Glutamatergic neuron (in vitro differentiated cells): ENCODE data around the gene VWA2. TPM values are rescaled to one million over a fixed set of nuclear protein-coding genes. Genes with fewer than 3 reads are reported as not detected.

Source experiments
- DNase-seq: peaks from one replicate; pipeline ENCODE4 v3.0.0; 2022
- H3K27ac Mint-ChIP-seq: one replicate; pipeline ENCODE4 v1.8.0; 2020; ENCODE audit warnings: mild to moderate bottlenecking, mixed read lengths, inconsistent platforms; ENCODE audit not compliant: unreplicated experiment
- H3K27me3 Mint-ChIP-seq: one replicate; pipeline ENCODE4 v1.8.0; 2020; ENCODE audit warnings: mild to moderate bottlenecking, moderate library complexity, mixed read lengths, inconsistent platforms; ENCODE audit not compliant: unreplicated experiment
- H3K36me3 Mint-ChIP-seq: one replicate; pipeline ENCODE4 v1.8.0; 2020; ENCODE audit warnings: mild to moderate bottlenecking, mixed read lengths, inconsistent platforms; ENCODE audit not compliant: unreplicated experiment
- H3K4me1 Mint-ChIP-seq: one replicate; pipeline ENCODE4 v1.8.0; 2020; ENCODE audit warnings: mild to moderate bottlenecking, low read depth, mixed read lengths, inconsistent platforms; ENCODE audit not compliant: unreplicated experiment
- H3K4me3 Mint-ChIP-seq: one replicate; pipeline ENCODE4 v1.8.0; 2020; ENCODE audit warnings: mild to moderate bottlenecking, mixed read lengths, inconsistent platforms; ENCODE audit not compliant: unreplicated experiment
- H3K9me3 Mint-ChIP-seq: one replicate; pipeline ENCODE4 v1.8.0; 2020; ENCODE audit warnings: mild to moderate bottlenecking, moderate library complexity, mixed read lengths, inconsistent platforms; ENCODE audit not compliant: unreplicated experiment
- CTCF ChIP-seq: fragments of 200-600 bp; sonication (generic); IDR thresholded peaks from one replicate; pipeline ENCODE4 v1.5.0; 2021; ENCODE audit not compliant: partially characterized antibody, unreplicated experiment
- total RNA-seq: library from RNA; stranded (reverse); fragmentation: NEBNext Ultra II Directional; extraction: Animal tissue kit (Norgen Biotek cat#: 25700); gene quantifications from one replicate; pipeline ENCODE4 v1.2.1, GENCODE V29; 2021; ENCODE audit not compliant: unreplicated experiment

Gene VWA2
- total RNA-seq, 1 donor from 2014 or later, result not detected

GRCh38 chr10:114303556-114303955 is 64.5 kb downstream of the VWA2 start:
- Mint-ChIP-seq H3K4me1 (peaks cover 4% of the 10 kb centered on the region), H3K4me3 (peak overlapping the region; percentile 92), H3K27ac (peak overlapping the region; percentile 11), H3K9me3 (peaks cover 2% of the 10 kb centered on the region), H3K27me3 (peaks cover 9% of the 10 kb centered on the region), H3K36me3 (no peaks in the 10 kb centered on the region)
- no peak for TF ChIP-seq CTCF
- DNase-seq, result no peak

- Mint-ChIP-seq H3K27me3 (peaks cover 9% of the 10 kb centered on the region), H3K27ac (peak overlapping the region; percentile 73), H3K4me3 (peak overlapping the region; percentile 92)
Measured at GRCh38 chr10:114304017-114304570, 65.0 kb downstream of the VWA2 start.

DNA sequence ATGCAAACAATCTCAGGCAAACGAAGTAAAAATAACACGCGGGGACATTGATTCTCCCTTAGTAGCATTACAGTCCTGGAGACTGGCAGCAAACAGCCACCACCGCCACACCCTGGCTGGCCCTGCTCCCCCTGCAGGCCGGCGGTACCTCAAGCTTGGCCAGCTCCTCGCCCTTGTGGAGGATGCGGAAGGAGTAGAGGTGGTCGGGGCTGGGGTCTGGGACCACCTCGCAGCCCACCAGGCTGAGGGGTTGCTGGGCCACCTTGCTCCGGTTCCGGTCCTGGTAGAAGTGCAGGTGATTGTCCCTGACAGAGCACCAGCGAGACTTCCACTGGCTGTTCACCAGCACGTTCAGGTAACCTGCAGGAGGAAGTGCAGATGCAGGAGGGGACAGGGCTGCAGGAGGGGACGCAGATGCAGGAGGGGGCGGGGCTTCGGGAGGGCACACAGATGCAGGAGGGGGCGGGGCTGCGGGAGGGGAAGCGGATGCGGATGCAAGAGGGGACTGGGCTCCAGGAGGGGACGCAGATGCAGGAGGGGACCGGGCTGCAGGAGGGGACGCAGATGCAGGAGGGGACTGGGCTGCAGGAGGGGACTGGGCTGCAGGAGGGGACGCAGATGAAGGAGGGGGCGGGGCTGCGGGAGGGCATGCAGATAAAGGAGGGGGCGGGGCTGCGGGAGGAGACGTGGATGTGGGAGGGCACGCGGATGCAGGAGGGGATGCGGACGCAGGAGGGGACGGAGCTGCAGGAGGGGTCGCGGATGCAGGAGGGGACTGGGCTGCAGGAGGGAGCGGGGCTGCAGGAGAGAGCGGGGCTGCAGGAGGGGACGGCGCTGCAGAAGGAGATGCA is 65.7 kb downstream of the VWA2 start:
- Mint-ChIP-seq H3K36me3 (no peaks in the 10 kb centered on the region), H3K9me3 (peaks cover 2% of the 10 kb centered on the region), H3K4me1 (peaks cover 4% of the 10 kb centered on the region), H3K27ac (peak overlapping the region; percentile 73), H3K4me3 (peak overlapping the region; percentile 92), H3K27me3 (peaks cover 9% of the 10 kb centered on the region)
- no peak for TF ChIP-seq CTCF
- peak; percentile 83 for DNase-seq

More at GRCh38 chr10:114304017-114304570, 65.0 kb downstream of the VWA2 start:
- peaks cover 2% of the 10 kb centered on the region for H3K9me3 Mint-ChIP-seq
- H3K4me1 Mint-ChIP-seq, result peaks cover 4% of the 10 kb centered on the region
- DNase-seq, result peak; percentile 87
- no peaks in the 10 kb centered on the region for H3K36me3 Mint-ChIP-seq
- TF ChIP-seq CTCF, result peak; percentile 72

DNA sequence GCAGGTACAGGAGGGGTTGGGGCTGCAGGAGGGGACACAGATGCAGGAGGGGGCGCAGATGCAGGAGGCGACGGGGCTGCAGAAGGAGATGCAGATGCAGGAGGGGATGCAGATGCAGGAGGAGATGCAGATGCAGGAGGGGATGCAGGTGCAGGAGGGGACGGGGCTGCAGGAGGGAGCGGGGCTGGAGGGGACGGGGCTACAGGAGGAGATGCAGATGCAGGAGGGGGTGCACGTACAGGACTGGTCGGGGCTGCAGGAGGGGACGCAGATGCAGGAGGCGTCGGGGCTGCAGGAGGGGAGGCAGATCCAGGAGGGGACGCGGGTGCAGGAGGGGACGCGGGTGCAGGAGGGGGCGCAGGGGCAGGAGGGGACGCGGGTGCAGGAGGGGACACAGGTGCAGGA is 66.5 kb downstream of the VWA2 start:
- H3K36me3 Mint-ChIP-seq, result no peaks in the 10 kb centered on the region
- H3K27ac Mint-ChIP-seq, result no peak overlapping the region
- peaks cover 9% of the 10 kb centered on the region for H3K27me3 Mint-ChIP-seq
- peaks cover 4% of the 10 kb centered on the region for H3K4me1 Mint-ChIP-seq
- DNase-seq, result no peak
- no peak for TF ChIP-seq CTCF
- peaks cover 2% of the 10 kb centered on the region for H3K9me3 Mint-ChIP-seq
- H3K4me3 Mint-ChIP-seq, result peak overlapping the region; percentile 92
